Activated CD8-positive, alpha-beta memory T cell treated with anti-CD3 and anti-CD28 coated beads, Interleukin-2, amount 50 U/mL, for 24 hours (primary cell): Measurements from ENCODE around the gene DNAJB12.
"Not testable (repeated sequence)": the region's sequence is repeated elsewhere in the genome, so short reads cannot be mapped to it uniquely, and the experiment has no call there.

Source experiments
- DNase-seq: peaks from one replicate; pipeline ENCODE4 v3.0.0-alpha.2; 2020; ENCODE audit errors: extremely low read depth

Gene DNAJB12

DNA sequence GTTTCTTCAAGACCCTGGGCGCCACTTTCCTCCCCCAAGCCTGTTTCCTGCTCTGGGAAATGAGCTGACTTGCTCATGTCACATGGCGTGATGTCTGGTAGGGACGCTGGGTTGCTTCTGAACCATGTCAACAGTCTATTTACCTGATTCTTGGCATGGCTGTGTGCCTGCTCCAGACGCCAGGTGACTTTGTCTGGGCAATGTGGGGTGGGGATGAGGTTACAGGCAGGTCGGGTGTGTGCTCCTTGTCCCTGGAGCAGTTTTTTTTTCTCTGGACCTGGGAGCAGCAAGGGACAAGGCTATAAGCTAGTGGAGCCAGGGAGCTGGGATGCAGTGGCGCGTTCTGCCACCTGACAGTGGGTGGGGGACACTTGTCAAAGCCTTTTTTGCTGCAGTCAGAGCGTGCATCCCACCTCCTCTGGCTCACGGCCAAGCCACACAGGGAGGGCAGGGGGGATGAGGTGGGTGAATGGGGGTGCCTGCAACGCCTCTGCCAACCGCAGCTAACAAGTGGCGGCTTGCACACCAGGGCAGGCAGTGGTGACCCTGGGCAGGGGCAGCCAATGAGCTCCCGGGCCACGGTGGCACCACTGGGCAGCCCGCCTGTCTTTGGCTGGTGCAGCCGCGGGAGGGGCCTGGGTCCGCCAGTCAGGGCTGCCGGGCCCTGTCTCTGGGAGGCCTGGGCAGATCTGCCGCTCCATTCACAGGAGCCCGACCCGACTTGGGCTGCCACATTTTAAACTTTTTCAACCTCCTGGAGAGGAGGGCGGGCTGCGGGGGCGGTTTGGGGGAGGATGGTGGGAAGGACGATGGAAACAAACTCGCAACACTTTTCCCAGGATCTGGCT, 22.9 kb downstream of the DNAJB12 start:
- DNase-seq, result peak; percentile 70

DNA sequence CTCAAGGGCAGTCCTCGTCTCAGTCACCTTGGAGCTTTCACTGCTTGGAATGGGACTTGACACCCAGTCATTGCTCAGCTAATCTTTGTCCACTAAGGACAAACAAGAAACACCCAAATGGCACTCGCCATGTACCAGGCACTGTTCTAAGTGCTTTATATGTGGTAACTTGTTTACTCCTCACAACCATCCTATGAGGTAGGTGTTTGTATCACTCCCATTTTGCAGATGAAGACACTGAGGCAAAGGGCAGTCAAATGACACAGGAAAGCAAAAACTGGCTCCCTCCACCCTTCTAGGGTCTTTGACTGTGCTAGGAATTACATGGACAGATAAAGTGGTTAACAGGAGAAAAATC, 24.7 kb downstream of the DNAJB12 start:
- no peak for DNase-seq

DNA sequence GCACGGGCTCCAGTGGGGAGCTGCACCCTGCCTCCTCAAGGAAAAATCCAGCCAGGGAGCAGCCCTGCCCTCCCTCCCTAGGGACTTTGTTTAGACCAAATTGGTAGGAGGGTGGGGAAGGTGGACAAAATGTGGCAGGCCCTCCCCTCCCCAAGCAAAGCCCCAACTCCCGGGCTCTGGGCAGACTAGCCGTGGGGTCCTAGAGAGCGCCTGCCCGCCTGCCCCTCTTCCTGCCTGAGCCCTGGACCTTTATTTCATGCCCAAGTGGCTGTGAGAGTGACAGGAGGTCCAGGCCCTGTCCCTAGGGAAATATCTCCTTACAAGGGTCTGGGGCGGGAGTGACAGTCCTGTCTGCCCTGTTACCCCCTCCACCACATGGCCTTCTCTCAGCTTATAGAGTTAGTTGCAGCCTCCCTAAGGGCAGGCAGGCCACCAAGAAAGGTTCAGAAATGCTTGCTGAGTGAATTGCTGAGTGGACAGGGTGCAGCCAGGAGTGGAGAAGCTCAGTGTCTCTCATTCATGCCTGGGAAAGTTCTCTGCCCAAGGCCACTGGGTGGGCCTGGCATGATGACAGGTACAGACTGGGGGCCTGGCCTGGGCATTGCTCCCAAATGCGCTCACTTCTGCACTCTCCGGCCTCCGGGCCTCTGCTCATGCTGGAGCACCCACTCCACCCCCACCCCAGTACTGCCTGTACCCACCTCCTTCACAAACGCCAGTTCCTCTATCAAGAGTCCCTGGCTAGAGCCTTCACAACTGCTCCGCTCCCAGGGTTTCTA, 25.2 kb downstream of the DNAJB12 start:
- no peak for DNase-seq

DNA sequence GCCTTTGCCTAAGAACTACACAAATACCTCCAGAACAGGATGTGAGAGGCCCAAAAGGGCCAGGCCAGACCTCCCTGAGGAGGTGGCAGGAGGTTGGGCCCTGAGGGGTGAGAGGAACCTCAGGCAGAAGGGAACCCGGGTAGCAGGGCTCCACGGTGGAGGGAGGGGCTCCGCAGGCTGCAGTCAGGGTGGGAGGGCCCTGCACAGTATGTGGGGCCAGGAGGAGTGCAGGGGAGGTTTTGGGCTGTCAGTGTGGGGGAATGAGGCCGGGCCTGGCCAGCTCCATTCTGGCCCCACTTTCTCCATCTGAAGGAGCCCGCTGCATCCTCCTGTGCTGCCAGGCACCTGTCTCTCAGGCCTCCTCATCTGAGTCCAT, 25.9 kb downstream of the DNAJB12 start:
- no peak for DNase-seq

DNA sequence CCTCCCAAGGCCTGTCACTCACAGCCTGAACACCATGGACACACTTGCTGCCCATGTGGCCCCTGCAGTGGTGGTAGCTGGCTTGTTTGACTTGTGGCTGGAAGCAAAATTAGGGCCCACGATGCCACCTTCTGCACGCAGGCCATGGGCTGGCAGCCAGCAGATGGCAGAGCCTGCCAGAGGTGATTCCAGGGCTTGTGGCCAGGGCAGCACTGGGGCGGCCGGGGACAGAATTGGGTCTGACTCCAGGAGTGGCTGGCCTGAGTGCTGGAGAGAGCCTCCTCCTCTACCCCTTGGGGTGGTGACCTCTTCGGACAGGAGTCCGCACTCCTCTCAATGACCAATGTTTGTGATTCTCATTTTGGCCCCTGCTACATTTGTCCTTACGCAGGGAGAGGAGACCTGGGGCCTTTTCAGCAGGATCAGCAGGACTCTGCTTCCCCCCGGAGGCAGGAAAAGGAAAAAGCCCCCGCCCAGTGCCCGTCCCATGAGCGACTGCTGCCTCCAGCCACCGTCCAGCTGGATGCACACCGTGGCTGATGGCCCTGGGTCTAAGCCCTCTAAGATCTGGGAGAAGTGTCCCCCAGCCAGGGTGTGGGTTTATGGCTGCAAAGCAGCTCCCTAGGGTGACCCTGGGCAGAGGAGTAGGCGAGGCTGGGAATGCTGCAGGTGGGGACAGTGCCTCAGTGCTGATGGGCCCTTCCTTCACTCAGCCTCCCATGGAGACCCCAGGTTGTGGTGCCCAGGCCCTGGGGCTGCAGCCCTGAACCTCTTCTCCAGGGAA, 26.5 kb downstream of the DNAJB12 start:
- no peak for DNase-seq

DNA sequence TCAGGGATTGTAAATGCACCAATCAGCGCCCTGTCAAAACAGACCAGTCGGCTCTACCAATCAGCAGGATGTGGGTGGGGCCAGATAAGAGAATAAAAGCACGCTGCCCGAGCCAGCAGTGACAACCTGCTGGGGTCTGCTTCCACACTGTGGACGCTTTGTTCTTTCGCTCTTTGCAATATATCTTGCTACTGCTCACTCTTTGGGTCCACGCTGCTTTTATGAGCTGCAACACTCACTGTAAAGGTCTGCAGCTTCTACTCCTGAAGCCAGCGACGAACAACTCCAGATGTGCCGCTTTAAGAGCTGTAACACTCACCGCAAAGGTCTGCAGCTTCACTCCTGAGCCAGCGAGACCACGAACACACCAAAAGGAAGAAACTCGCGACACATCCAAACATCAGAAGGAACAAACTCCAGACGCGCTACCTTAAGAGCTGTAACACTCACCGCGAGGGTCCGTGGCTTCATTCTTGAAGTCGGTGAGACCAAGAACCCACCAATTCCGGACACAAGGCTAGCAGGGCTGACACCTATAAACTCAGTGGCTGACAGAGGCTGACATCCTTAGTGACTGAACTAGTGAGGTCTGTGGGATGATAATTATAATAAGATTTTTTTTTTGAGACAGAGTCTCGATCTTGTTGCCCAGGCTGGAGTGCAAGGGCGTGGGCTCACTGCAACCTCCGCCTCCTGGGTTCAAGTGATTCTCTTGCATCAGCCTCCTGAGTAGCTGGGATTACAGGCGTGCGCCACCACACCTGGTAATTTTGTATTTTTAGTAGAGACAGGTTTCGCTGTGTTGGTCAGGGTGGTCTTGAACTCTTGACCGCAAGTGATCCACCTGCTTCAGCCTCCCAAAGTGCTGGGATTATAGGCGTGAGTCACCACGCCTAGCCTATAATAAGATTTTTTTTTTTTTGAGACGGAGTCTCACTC, 27.8 kb downstream of the DNAJB12 start:
- DNase-seq, result not testable (repeated sequence)

DNA sequence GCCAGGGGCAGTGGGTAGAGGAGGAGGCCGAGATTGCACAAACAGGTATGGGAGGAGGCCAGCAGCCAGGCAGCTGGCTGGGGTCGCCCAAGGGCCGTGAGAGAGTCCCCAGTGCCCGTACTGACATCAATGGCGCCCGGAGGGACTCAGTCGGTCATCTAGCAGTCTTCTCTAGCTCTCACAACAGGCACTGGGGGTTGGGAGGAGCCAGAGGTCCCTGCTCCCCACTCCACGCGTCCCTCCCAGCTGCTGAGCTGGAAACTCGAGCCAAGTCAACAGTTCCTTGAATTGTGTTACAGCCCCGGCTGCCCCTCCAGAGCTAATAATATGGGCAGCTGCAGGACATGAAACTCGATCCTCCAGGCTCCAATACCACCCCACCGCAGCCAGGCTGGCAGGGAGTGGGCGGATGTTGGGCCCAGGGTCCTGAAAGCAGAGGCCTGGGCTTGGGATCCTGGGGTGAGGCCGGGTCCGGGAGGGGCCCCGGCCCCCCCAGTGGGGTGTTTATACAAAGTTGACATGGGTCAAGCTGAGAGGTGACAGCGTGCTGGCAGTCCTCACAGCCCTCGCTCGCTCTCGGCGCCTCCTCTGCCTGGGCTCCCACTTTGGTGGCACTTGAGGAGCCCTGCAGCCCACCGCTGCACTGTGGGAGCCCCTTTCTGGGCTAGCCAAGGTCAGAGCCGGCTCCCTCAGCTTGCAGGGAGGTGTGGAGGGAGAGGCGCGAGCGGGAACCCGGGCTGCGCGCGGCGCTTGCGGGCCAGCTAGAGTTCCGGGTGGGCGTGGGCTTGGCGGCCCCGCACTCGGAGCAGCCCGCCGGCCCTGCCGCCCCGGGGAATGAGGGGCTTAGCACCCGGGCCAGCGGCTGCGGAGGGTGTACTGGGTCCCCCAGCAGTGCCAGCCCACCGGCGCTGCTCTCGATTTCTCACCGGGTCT, 29.2 kb downstream of the DNAJB12 start:
- DNase-seq, result not testable (repeated sequence)

DNA sequence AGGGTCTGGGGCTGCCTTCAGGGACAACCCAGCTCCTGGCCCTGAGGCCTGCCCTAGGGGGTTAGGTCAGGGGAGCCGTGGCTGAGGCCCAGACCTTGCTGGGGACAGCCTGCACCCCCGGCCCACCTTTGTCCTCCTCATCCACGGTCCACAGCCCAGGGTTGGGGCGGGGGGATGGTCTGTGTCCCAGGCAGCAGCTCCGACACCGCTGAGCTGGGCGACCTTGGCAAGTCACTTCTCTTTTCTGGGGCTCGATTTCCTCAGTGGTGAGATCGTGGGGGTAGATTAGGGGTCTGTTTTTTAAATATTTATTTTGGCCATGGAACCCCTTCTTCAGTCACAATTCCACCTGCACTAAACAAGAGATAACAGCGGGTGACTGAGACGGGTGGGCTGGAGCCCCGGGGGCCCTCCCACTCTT, 30.9 kb downstream of the DNAJB12 start:
- DNase-seq, result no peak

DNA sequence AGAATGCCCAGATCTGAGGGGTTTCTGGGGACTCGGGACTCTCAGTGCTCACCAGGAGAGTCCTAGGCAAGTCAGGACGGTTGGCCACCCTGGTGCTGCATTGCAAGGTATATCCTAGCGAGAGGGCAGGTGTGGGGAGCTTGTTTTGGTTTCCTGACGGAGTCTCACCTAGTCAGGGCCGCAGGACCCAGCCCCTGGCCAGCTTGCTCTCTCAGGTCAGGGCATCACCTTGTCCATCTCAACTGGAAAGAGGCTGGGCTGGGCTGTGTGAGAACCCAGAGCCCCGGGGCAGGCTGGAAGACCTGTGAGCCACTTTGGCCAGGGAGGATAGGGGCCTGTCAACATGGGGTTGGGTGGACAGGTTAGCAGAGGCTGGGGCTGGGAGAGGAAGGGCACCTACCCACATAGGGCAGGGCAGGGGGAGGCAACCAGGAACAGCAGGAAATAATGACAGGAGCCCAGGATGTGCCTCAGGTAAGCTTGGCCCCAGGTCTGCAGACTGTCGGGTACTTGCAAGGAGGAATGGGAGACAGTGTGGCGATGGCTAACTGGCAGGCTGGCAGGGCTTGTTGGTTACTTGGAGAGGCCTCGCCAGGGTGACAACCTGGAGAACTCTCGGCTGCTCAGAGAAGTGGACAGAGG, 31.5 kb downstream of the DNAJB12 start:
- no peak for DNase-seq

DNA sequence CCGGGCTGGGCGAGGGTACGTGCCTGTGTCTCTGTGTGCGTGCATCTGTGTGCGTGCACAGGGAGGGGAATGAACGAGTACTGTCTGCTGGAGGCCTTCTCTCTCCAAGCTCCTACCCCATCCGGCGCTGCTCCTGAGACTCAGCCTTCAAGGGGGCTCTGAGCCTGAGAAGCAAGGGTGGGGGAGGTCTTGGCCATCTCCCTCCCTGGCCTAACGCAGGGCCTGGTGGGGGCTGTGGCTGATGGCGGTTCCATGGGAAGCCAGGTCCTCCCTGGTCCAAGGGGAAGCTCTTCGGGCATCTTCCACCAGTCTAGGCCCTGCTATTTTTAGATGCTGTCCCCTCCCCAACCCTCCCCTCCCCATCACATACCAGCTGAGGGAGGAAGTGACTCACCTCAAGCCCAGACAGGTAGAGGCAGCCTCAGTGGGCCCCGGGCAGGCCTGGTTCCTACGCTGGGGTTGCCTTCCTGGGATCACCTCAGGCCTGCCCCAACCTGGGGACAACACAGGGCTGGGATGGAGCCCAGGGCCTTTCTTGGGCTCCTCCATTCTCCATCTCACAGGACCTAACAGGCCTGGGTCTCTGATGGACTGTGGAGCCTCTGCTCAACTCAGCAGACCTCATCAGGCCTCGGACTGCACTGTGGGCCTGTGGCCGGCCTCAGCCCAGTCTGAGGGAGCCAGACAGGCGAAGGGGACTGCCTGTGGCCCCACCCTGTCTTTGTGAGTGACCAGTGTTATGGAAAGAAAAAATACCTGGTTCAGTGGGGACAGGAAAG, 32.2 kb downstream of the DNAJB12 start:
- DNase-seq, result no peak

DNA sequence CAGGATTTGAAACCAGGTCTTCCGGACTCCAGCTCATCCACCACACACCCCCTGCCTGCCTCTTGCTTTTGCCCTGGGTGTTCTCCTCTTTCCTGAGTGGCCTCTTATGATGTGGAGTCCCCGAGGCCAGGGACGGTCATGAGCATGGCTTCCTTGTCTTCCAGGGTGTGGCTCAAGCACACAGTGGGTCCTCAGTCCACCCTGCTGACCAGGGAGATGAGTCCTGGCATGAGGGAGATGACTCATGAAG, 32.8 kb downstream of the DNAJB12 start:
- no peak for DNase-seq

DNA sequence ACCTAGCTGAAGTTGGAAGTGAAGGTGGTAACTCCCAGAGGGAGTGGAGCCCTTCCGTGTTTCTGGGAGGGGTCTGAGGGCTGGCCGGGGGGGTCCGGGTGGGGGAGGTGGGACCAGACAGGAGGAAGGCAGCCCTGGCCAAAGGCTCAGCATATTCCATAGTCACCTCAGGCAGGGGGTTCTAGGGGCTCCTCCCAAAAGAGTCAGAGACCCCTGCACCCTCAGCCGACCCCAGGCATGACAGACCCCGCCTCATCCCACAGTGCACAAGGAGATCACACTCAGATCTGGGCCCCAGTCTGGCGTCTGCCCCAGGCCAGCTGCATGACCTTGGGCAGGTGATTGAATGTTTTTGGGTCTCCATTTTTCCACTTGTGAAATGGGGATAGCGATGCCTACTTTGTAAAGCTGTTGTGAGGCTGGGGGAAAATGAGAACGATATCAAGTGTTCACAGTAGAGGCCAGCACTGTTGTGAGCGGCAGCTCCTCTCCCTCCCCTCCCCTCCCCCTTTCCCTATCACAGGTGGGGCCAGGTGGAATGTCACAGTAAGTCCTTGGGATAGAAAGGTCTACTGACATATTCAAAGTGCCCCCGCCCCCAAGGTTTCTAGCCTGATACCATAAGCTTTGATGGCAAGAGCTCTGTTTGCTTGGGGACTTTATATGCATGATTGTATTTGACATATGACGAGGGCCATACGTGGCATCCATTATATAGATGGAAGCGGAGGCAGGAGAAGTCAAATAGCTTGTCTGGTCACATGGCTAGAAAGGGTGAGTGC, 33.3 kb downstream of the DNAJB12 start:
- no peak for DNase-seq

DNA sequence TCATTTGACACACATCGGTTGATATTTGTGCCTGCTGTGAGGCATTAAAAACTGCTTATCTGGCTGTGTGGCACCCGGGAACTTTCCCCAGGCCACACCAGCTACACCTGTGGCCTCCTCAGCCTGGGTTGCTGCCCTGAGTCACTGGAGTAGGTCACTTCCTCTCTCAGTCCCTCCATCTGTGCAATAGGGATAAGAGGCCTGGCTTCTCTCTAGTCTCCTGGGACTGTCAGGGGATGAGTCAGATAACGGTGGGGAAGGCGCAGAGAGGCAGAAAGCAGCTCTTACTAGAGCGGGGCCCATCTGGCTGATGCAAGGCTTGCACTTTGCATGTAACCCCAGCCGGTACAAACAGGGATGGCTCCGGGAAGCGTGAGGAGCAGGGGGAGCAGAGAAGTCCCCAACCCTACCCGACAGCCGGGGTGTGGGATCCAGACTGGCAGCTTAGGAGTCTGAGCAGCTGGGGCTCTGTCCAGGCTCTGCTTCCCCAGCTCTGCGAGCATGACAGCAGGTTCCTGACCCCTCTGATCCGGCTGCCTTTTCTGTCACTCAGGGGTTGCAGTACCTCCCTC, 34.0 kb downstream of the DNAJB12 start:
- DNase-seq, result no peak

DNA sequence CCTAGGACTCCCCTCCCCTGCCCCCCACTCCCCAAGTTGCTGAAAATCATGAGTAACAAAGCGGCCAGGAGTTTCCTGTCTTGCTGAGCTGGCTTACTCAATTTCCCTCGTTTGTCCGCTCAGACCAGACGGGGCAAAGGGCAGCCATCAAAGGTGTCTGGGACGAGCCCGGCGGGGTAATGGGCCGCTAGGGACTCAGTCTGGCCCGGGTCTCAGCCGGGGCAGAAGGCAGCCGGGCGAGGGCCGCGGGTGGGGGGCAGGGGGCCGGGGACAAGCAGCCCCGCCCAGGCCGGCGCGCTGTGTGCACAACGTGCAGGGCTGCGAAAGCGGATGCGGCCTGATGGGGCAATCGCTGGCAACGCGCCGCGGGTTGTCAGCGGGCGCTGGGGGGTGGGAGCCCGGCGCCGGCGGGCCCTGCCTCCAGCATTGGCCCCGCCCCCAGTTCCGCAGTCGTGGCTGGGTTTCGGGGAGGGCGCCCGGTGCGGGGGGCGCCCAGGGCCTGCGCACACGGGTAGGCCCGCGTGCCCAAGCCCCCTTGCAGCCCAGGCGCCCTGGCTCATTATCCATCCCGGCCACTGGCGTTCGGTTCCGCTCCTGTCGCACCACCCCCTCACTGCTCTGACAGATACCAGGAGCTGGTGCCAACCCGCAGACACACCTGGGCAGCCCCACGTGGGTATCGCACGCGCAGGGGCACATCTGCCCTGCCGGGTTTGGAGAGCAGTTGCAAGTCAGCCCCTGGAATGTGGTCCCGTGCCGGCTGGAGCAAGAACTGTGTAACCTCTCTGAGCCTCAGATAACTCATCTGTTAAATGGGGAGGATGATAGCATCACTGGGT, 35.1 kb downstream of the DNAJB12 start:
- DNase-seq, result peak; percentile 69

DNA sequence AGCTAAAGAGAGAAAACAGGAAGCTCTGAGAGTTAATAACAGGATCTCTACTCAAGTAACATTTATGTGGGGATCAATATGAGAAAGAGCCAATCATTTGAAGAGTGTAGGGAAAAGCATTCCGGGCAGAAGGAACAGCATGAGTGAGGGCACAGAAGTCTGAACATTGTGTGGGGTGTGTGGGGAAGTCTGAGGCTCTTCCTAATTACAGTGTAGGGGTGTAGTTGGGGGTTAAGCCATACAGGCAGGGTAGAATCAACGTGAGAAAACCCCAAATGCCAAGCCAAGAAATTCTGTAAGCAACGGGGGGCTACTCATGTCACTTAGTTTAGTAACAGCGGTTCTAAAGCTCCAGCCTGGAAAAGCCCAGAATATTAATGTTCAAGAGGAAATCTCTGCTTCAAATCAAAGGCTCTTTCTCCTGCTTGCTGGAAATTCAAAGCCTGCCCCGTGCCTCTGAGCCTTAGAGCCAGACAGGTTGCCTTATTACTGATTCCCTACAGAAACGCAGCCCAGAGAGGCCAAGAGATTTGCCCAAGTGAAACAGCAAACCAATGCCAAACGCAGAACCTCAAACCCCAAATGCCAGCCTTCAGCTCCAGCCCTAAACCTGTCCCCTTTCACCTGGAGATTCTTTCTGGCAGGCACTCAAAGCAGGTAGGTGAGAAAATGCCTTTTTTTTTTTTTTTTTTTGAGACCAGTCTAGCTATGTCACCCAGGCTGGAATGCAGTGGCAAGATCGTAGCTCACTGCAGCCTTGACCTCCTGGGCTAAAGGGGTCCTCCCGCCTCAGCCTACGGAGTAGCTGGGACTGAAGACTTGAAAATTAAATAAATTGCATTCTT, 36.1 kb downstream of the DNAJB12 start:
- no peak for DNase-seq

DNA sequence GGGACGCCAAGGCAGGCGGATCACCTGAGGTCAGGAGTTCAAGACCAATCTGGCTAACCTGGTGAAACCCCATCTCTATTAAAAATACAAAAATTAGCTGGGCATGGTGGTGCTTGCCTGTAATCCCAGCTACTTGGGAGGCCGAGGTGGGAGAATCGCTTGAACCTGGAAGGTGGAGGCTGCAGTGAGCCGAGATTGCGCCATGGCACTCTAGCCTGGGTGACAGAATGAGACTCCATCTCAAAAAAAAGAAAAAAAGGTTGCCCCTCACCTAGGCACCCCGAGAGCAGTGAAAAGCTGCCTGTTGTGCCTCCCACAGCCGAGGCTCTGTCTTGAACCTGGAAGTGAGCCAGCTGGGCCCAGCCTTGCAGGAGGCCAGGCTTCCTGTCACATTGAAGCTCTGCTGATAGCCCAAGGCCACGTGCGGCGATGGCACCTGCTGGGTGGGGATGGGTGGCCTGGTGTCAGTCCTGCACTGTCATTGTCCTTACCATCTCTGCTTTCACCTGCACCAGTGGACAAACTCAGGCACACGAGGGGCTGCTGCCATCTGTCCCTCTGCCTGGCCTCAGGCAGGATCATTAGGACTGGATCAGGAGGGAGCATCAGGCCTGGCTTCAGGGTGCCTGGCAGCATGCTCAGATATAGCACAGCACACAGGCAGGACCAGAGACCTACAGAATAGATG, 37.8 kb downstream of the DNAJB12 start:
- DNase-seq, result no peak
